ACC112 (cell line): ENCODE data around the gene LYPD6B.

Experiments used
- H2AFZ ChIP-seq: fragments of 200-600 bp; sonication (generic); one replicate; pipeline ENCODE4 v1.6.0; 2017; ENCODE audit warnings: antibody characterized with exemption, low read length; ENCODE audit not compliant: unreplicated experiment
- H3K27ac ChIP-seq: fragments of 200-600 bp; sonication (generic); 2 replicates; pipeline ENCODE4 v1.5.1; 2014; ENCODE audit warnings: low read depth, mild to moderate bottlenecking, antibody characterized with exemption, low read length, moderate library complexity
- H3K27me3 ChIP-seq: fragments of 200-600 bp; sonication (generic); 2 replicates; pipeline ENCODE4 v1.6.1; 2014; ENCODE audit warnings: mild to moderate bottlenecking, antibody characterized with exemption, low read length, moderate library complexity, mixed read lengths; ENCODE audit not compliant: insufficient read depth
- H3K36me3 ChIP-seq: fragments of 200-600 bp; sonication (generic); 2 replicates; pipeline ENCODE4 v1.6.1; 2016; ENCODE audit warnings: mild to moderate bottlenecking, antibody characterized with exemption, low read length, moderate library complexity, mixed read lengths; ENCODE audit not compliant: insufficient read depth
- H3K4me1 ChIP-seq: fragments of 200-600 bp; sonication (generic); one replicate; pipeline ENCODE4 v1.6.1; 2016; ENCODE audit warnings: low read length, mixed read lengths; ENCODE audit not compliant: insufficient read depth, unreplicated experiment, control insufficient read depth
- H3K4me3 ChIP-seq: fragments of 200-600 bp; sonication (generic); 2 replicates; pipeline ENCODE4 v1.5.1; 2014; ENCODE audit warnings: mild to moderate bottlenecking, low read depth, low read length
- H3K79me2 ChIP-seq: fragments of 200-600 bp; sonication (generic); one replicate; pipeline ENCODE4 v1.6.0; 2016; ENCODE audit warnings: low read length; ENCODE audit not compliant: control insufficient read depth, unreplicated experiment, insufficient read depth

Gene LYPD6B

DNA sequence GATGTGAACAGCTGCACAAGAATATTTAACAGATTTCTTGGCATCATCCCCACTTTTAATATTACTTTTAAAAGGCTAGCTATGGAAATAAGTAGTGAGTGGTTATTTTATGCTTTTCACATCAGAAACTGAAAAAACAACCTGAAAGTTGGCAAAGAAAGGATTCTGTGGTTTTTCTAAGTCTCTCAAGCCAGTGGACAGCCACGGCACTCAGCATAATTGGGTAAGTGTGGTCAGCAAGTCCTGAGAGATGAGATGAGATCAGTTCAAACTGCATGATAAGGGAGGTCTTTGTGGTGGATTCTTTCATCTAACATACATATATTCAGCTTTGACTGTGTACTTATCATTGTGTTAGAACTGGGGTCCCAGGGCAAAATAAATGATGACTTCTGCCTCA is 105.2 kb downstream of the LYPD6B start:
- Histone ChIP-seq H3K27me3 (0 out of 2 replicates have a peak, but pooled peaks cover 2% of the 10 kb centered on the region), H3K36me3 (no peaks in the 10 kb centered on the region), H3K4me3 (no peak overlapping the region), H3K79me2 (no peaks in the 10 kb centered on the region), H2AFZ (no peak overlapping the region), H3K4me1 (no peaks in the 10 kb centered on the region), H3K27ac (no peak overlapping the region)

DNA sequence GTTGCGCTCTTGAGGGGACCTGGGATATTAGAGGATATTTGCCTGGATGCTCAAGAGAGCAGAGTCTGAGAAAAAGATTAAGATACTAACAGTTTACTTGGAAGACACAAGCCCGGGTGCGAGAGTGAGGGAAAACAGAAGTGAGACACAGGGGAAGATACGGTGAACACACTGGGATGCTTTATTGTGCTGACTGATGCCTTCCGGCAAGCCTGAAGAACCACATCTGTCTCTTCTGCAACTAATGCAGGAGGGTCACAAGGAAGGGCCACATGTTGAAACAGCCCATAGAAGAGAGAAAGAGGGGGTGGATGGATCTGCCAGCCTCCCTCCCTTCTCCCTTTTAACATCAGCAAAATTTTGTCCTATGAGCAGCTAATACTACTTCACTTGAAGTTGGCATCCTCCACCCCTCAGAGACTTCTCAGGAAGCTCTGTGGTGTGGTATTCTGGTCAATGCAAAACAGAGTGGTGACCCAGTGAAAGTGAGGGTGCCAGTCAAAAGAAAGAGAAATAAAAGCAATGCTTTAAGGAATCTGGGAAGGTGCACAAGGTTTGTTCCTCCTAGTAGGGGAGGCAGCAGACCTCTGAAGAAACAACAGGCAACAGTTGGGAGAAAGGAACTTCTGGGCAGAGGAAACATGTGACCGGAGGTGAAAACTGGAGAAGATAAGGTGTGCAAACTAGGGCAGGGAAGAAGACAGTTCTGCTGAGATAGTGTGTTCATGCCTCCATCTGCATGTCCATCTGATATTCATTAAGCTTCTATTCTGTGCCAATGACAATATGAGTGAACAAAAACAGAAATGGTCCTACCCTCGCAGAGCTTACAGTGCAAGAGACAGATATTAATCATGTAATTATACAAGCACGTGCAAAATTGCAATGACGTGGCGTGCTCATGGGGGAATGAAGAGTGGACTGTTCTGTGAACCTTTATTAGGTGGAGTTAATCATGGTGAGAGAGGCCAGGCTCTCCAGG is 107.1 kb downstream of the LYPD6B start:
- Histone ChIP-seq H3K27ac (no peak overlapping the region), H3K27me3 (peaks cover 2% of the 10 kb centered on the region; the same call in 1 of the 2 replicates), H3K79me2 (no peaks in the 10 kb centered on the region), H3K36me3 (no peaks in the 10 kb centered on the region), H2AFZ (no peak overlapping the region), H3K4me1 (no peaks in the 10 kb centered on the region), H3K4me3 (no peak overlapping the region)

DNA sequence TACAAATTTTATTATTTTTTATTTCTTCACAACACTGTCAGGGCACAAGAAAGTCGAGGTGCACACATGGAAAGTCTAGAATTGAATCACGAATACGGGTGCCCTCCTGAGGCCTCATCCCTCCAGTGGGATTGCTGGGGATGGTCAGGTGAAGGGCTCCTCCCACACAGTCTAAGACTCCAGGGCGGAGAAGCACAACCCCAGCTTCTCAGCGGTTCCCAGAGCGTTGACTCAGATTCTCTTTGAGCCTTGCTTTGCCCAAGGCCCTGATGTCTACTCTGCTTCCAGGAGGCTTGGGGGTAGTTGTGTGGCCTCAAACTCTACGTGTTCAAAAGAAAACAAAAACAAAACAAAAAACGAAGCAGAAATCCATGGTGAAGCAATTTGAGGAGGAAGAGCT is 108.4 kb downstream of the LYPD6B start:
- H2AFZ ChIP-seq = no peak overlapping the region
- H3K4me3 ChIP-seq = no peak overlapping the region
- no peaks in the 10 kb centered on the region for H3K4me1 ChIP-seq
- no peaks in the 10 kb centered on the region for H3K36me3 ChIP-seq
- H3K27me3 ChIP-seq = peaks cover 2% of the 10 kb centered on the region; the same call in 1 of the 2 replicates
- no peaks in the 10 kb centered on the region for H3K79me2 ChIP-seq
- H3K27ac ChIP-seq = no peak overlapping the region

DNA sequence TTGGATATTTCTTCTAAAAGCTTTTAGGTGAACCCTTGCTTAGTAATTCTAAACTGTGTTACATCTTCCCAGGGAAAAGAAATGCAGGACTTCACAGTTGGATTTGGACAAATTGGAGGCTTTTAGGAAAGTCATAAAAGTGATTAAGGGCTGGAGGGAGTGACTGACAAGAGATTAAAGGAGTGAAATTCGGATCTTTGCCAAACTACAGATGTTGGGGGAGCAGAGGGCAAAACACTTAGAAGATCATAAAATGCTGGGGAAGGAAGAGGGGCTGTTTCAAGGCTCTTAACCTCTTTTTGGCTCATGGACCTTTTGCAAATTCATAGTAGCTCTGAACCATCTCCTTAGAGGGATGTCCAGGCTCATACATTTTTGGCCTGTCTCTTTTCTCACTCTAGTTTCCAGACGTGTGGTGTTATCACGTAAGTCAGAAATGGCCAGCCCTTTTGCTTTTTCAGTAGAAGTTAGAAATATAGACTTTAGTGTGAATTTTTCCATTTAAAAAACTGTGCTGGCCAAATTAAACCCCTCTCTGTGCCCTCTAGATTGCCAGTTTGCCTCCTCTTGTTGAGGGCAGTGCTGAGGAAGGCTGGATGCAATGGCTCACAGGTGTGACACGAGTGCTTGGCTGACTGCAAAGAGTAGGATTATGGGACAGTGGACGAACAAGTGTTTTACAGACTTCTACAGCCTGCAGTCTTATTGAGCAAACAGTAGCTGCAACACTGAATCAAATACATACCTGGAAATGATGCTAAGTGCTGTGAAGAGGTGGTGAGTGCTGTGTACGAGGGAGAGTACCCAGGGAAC is 109.9 kb downstream of the LYPD6B start:
- H3K36me3 ChIP-seq = no peaks in the 10 kb centered on the region
- no peak overlapping the region for H3K4me3 ChIP-seq

DNA sequence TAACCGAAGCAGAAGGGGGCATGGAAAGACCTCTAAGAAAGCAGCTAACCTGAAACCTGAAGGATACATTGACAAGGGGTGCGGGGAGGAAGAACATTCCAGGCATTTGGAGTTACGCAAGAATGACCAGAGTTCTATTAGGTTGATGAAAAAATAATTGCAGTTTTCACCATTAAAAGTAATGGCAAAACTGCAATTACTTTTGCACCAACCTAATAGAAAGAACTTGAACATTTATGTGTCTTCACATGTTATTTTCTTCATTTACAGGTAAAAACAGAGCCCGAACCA is 110.5 kb downstream of the LYPD6B start:
- Histone ChIP-seq H3K4me3 (no peak overlapping the region), H3K27ac (no peak overlapping the region), H3K79me2 (no peaks in the 10 kb centered on the region), H2AFZ (no peak overlapping the region), H3K27me3 (peaks cover 2% of the 10 kb centered on the region; the same call in 1 of the 2 replicates), H3K36me3 (no peaks in the 10 kb centered on the region), H3K4me1 (no peaks in the 10 kb centered on the region)

More for the DNA sequence above, 109.9 kb downstream of the LYPD6B start:
- Histone ChIP-seq H3K4me1 (no peaks in the 10 kb centered on the region), H3K79me2 (no peaks in the 10 kb centered on the region), H3K27ac (no peak overlapping the region), H3K27me3 (peaks cover 2% of the 10 kb centered on the region; the same call in 1 of the 2 replicates), H2AFZ (no peak overlapping the region)

DNA sequence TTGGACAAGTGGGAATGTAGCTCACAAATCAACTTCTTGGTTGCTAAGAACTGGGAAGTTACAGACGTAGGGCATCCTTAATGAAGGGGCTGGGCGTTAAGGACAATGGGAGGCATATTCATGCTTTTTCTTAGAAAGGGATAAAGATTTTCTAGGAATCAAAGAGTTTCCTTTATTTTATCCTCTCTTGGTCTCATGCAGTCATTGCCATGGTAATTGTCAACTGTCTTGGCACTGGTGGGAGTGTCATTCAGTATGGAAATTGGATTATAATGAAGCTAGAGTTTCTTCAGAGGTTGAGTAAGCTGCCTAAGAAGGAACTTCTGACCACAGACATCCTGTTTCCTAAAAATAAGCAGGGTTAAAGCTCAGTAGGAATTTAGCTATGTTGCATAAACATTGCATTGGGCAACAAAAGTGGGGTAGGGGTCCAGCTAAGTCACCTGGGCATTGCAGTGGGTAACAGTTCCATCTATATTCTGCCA is 114.0 kb downstream of the LYPD6B start:
- Histone ChIP-seq H3K4me1 (no peaks in the 10 kb centered on the region), H3K36me3 (no peaks in the 10 kb centered on the region), H2AFZ (no peak overlapping the region), H3K27me3 (peaks cover 2% of the 10 kb centered on the region; the same call in 1 of the 2 replicates), H3K79me2 (no peaks in the 10 kb centered on the region), H3K27ac (no peak overlapping the region), H3K4me3 (no peak overlapping the region)

DNA sequence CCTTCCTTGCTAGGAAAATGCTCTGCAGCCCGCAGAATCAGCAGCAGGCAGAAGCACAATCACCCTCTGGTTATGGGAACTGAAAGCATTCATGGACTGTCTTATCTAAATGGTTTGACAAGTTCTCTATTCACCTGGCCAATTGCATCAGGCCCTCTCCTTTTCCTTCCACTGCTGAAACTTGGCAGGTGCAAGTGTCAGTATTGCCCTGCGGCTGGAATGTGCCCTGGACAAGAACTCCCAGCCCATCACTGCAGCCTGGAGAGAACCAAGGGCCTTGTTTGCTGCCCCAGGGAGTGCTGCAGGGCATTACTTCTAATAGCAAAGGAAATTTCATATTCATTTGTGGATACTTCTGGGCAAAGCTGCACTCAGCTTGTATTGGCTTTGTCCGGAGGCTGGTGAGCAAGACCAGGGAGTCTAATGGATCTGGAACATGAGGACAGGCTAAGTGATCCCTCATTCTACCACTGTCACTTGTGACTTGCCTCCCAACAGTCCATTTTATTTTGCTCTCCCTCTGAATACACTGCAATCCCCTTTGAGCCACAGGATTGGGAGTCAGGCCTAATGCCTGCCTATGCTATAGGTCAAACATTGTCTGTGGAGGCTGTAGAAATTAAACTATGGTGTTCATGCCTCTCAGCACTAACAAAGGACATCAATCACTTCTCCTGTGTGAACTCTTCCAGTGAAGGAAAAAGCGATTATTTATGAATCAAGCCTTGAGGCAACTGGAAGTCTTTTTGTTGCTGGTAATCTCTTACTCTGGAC is 116.9 kb downstream of the LYPD6B start:
- Histone ChIP-seq H2AFZ (no peak overlapping the region), H3K36me3 (no peaks in the 10 kb centered on the region), H3K27me3 (no peaks in the 10 kb centered on the region), H3K4me3 (no peak overlapping the region), H3K27ac (no peak overlapping the region), H3K4me1 (no peaks in the 10 kb centered on the region), H3K79me2 (no peaks in the 10 kb centered on the region)

DNA sequence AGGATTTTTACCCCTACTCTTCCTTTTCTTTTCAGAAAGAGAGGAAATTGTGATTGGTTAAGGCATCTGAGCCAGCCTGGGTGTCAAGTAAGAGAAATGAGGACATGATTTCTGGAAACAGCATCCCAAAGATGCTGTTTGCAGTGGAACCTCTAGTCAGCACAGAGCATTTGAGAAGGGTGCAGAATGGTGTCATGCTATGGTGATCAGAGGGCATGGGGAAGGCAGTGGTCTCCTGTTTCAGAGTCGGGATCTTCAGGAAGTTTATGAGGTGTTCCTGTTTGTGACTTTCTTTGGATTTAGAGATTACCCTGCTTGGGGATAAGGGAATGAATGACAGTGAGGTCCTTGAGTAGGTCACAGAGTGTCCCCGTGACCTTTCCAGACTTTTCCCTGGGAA is 117.5 kb downstream of the LYPD6B start:
- Histone ChIP-seq H3K27me3 (no peaks in the 10 kb centered on the region), H3K4me1 (no peaks in the 10 kb centered on the region), H2AFZ (no peak overlapping the region), H3K79me2 (no peaks in the 10 kb centered on the region), H3K36me3 (no peaks in the 10 kb centered on the region), H3K4me3 (no peak overlapping the region), H3K27ac (no peak overlapping the region)

DNA sequence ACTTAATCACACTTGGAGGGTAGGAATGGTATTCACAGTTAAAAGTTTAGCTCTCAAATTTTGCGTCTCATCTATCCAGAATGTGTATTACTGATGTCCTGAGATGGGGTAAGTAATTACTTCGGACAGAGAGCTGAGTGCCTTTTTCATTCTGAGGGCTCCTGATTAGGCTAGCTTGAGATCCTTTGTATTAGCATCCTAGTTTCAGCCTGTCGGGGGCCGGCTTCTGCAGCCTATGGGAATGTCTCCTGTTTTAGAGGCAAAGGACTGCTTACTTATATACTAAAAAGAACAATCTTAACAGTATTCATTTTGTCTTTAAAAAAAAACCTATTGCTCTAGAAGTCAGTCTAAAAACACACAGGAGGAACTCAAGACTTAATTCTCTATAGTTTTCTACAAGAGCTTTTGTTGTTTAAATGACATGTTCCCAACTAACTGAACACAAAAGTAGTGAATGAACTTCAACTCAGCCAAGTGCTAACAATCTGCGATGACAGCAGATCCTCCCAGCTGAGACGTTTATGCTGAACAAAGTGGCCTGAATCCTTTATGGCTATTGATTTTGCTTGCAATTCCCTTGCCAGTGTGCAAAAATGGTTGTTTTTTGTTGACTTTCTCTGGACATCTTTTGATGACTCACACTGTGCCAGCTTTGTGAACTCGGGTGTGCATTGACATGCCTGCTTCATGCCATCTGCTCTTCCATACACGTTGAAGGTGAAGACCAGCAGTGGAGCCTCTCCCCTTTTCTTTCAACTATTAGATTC is 118.7 kb downstream of the LYPD6B start:
- Histone ChIP-seq H3K4me3 (no peak overlapping the region), H3K79me2 (no peaks in the 10 kb centered on the region), H3K36me3 (no peaks in the 10 kb centered on the region), H3K4me1 (no peaks in the 10 kb centered on the region), H3K27me3 (no peaks in the 10 kb centered on the region), H3K27ac (no peak overlapping the region), H2AFZ (no peak overlapping the region)

DNA sequence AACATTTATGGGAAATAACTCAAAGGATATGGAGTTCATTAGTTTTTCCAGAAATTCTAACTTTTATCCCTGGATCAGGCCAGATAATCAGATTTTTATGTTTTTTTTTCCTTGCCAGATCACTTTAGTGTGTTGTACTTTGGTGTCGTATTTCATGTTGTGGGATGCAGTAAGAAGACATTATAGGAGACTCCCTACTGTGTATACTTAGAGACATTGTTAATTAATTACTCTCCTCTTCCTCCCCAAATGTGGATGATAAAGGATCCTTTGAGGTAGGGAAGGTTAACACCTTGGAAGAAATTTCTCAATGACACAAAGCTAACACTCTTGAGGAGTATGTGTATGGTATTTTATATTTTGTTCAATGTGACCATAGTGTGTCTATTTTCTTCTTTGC is 120.5 kb downstream of the LYPD6B start:
- no peaks in the 10 kb centered on the region for H3K79me2 ChIP-seq
- no peaks in the 10 kb centered on the region for H3K27me3 ChIP-seq
- no peaks in the 10 kb centered on the region for H3K4me1 ChIP-seq
- H3K27ac ChIP-seq = no peak overlapping the region
- no peak overlapping the region for H2AFZ ChIP-seq
- H3K4me3 ChIP-seq = no peak overlapping the region
- H3K36me3 ChIP-seq = no peaks in the 10 kb centered on the region
